H9 (cell line): ENCODE data around the gene GRID1. TPM values are rescaled to one million over a fixed set of nuclear protein-coding genes. Genes with fewer than 3 reads are reported as not detected.

Experiments used
- DNase-seq: peaks from one replicate; pipeline ENCODE4 v3.0.0-alpha.2; 2017
- H2AFZ ChIP-seq: one replicate; pipeline ENCODE4 v1.6.1; 2013; ENCODE audit warnings: mild to moderate bottlenecking, low read length, control low read depth, moderate library complexity
- H2AK5ac ChIP-seq: 2 replicates; pipeline ENCODE4 v1.6.1; 2013; ENCODE audit warnings: low read length, control low read depth, mixed read lengths; ENCODE audit not compliant: insufficient read length
- H2BK120ac ChIP-seq: one replicate; pipeline ENCODE4 v1.6.1; 2013; ENCODE audit warnings: low read depth, mild to moderate bottlenecking, low read length, control low read depth, inconsistent platforms; ENCODE audit not compliant: poor library complexity, severe bottlenecking
- H2BK12ac ChIP-seq: 2 replicates; pipeline ENCODE4 v1.6.1; 2013; ENCODE audit warnings: low read length, control low read depth, mixed read lengths, low read depth; ENCODE audit not compliant: insufficient read length
- H2BK15ac ChIP-seq: 2 replicates; pipeline ENCODE4 v1.6.1; 2013; ENCODE audit warnings: low read depth, low read length, control low read depth
- H2BK20ac ChIP-seq: one replicate; pipeline ENCODE4 v1.6.1; 2013; ENCODE audit warnings: low read depth, mild to moderate bottlenecking, low read length, control low read depth, inconsistent platforms; ENCODE audit not compliant: poor library complexity, severe bottlenecking
- H2BK5ac ChIP-seq: 2 replicates; pipeline ENCODE4 v1.6.1; 2013; ENCODE audit warnings: low read length, control low read depth, mixed read lengths; ENCODE audit not compliant: insufficient read length
- H3K14ac ChIP-seq: 2 replicates; pipeline ENCODE4 v1.6.1; 2013; ENCODE audit warnings: low read length, control low read depth; ENCODE audit not compliant: insufficient read depth
- H3K18ac ChIP-seq: 2 replicates; pipeline ENCODE4 v1.6.1; 2013; ENCODE audit warnings: low read depth, mild to moderate bottlenecking, mixed read lengths, low read length, control low read depth; ENCODE audit not compliant: insufficient read length
- H3K23ac ChIP-seq: 2 replicates; pipeline ENCODE4 v1.6.1; 2013; ENCODE audit warnings: low read length, control low read depth, mixed read lengths, low read depth; ENCODE audit not compliant: insufficient read length
- H3K23me2 ChIP-seq: 2 replicates; pipeline ENCODE4 v1.6.1; 2013; ENCODE audit warnings: low read depth, mild to moderate bottlenecking, mixed read lengths, low read length, control low read depth; ENCODE audit not compliant: insufficient read length, poor library complexity, severe bottlenecking
- H3K27ac ChIP-seq: 2 replicates; pipeline ENCODE4 v1.5.1; 2013; ENCODE audit warnings: low read length, control low read depth, mixed read lengths, low read depth; ENCODE audit not compliant: insufficient read length
- H3K27me3 ChIP-seq: 2 replicates; pipeline ENCODE4 v1.6.1; 2013; ENCODE audit warnings: low read length, control low read depth, inconsistent platforms; ENCODE audit not compliant: insufficient read depth
- H3K4ac ChIP-seq: 2 replicates; pipeline ENCODE4 v1.6.1; 2013; ENCODE audit warnings: low read depth, mild to moderate bottlenecking, control low read depth, inconsistent platforms, low read length, moderate library complexity
- H3K4me1 ChIP-seq: 2 replicates; pipeline ENCODE4 v1.6.1; 2013; ENCODE audit warnings: low read length, control low read depth, inconsistent platforms; ENCODE audit not compliant: insufficient read depth
- H3K4me2 ChIP-seq: 2 replicates; pipeline ENCODE4 v1.6.1; 2013; ENCODE audit warnings: low read length, control low read depth, mixed read lengths; ENCODE audit not compliant: insufficient read length, insufficient read depth
- H3K56ac ChIP-seq: 2 replicates; pipeline ENCODE4 v1.6.1; 2013; ENCODE audit warnings: low read depth, mild to moderate bottlenecking, mixed read lengths, low read length, control low read depth; ENCODE audit not compliant: insufficient read length
- H3K79me1 ChIP-seq: 2 replicates; pipeline ENCODE4 v1.6.1; 2013; ENCODE audit warnings: low read depth, mild to moderate bottlenecking, moderate library complexity, low read length, control low read depth, inconsistent platforms; ENCODE audit not compliant: insufficient read depth, poor library complexity, severe bottlenecking
- H3K79me2 ChIP-seq: 2 replicates; pipeline ENCODE4 v1.6.1; 2013; ENCODE audit warnings: low read length, control low read depth, inconsistent platforms; ENCODE audit not compliant: insufficient read depth
- H3K9ac ChIP-seq: 2 replicates; pipeline ENCODE4 v1.6.1; 2013; ENCODE audit warnings: low read length, control low read depth, mixed read lengths; ENCODE audit not compliant: insufficient read length; ENCODE audit errors: extremely low read depth
- H3K9me3 ChIP-seq: one replicate; pipeline ENCODE4 v1.6.1; 2013; ENCODE audit warnings: low read depth, low read length, inconsistent platforms; ENCODE audit not compliant: control insufficient read depth
- H3T11ph ChIP-seq: one replicate; pipeline ENCODE4 v1.6.1; 2013; ENCODE audit warnings: mild to moderate bottlenecking, low read length, control low read depth, inconsistent platforms
- H4K20me1 ChIP-seq: one replicate; pipeline ENCODE4 v1.6.1; 2013; ENCODE audit not compliant: control insufficient read depth, insufficient read length, insufficient read depth
- H4K5ac ChIP-seq: 2 replicates; pipeline ENCODE4 v1.6.1; 2013; ENCODE audit warnings: low read depth, mild to moderate bottlenecking, mixed read lengths, low read length, control low read depth; ENCODE audit not compliant: insufficient read length
- H4K8ac ChIP-seq: replicated peaks from 2 replicates; pipeline ENCODE4 v1.6.1; 2013; ENCODE audit warnings: low read length, control low read depth, mixed read lengths, low read depth; ENCODE audit not compliant: insufficient read length
- H4K91ac ChIP-seq: 2 replicates; pipeline ENCODE4 v1.6.1; 2013; ENCODE audit warnings: low read depth, mild to moderate bottlenecking, moderate library complexity, mixed read lengths, low read length, control low read depth; ENCODE audit not compliant: insufficient read length
- H3K27ac Mint-ChIP-seq, 3 experiments: 2 replicates in 2 of 3; 3 replicates in 1 of 3; pipeline ENCODE4 v1.8.0; 2020 to 2021; ENCODE audit warnings: mixed read lengths in 3 of 3, mild to moderate bottlenecking in 1 of 3, moderate library complexity in 1 of 3
- H3K27me3 Mint-ChIP-seq: 2 replicates; pipeline ENCODE4 v1.8.0; 2021; ENCODE audit warnings: low read depth, mild to moderate bottlenecking, moderate library complexity, mixed read lengths
- H3K36me3 Mint-ChIP-seq, 3 experiments: 2 replicates in 2 of 3; 3 replicates in 1 of 3; pipeline ENCODE4 v1.8.0; 2020 to 2021; ENCODE audit warnings: low read depth in 3 of 3, mixed read lengths in 3 of 3; ENCODE audit not compliant: insufficient read depth in 1 of 3
- H3K4me1 Mint-ChIP-seq, 2 experiments: 2 replicates each; pipeline ENCODE4 v1.8.0; 2020; ENCODE audit warnings: mixed read lengths in 2 of 2
- H3K4me3 Mint-ChIP-seq, 2 experiments: 2 replicates in 1 of 2; 3 replicates in 1 of 2; pipeline ENCODE4 v1.8.0; 2020 to 2021; ENCODE audit warnings: mild to moderate bottlenecking in 2 of 2, mixed read lengths in 2 of 2, moderate library complexity in 1 of 2
- H3K9me3 Mint-ChIP-seq, 2 experiments: 2 replicates in 1 of 2; 3 replicates in 1 of 2; pipeline ENCODE4 v1.8.0; 2020; ENCODE audit warnings: mild to moderate bottlenecking in 2 of 2, mixed read lengths in 2 of 2, moderate library complexity in 1 of 2
- whole genome bisulfite sequencing: extraction: QIAGEN DNeasy Blood & Tissue Kit; methylation state at CpG from one replicate; pipeline ENCODE4 v1.1.7; 2013; ENCODE audit warnings: missing lambda C conversion rate, low lambda C conversion rate, mixed read lengths; ENCODE audit not compliant: insufficient read length; ENCODE audit errors: extremely low coverage; 5-methylcytosine and 5-hydroxymethylcytosine counted together
- total RNA-seq: library from RNA; stranded (reverse); gene quantifications from 2 replicates; pipeline ENCODE4 v1.2.1, GENCODE V29; 2021
- TF ChIP-seq, protein P1 (sequence below): fragments of 200-600 bp; sonication (generic); conservative IDR thresholded peaks from 3 replicates; pipeline ENCODE4 v1.8.0; 2021; ENCODE audit warnings: antibody characterized with exemption, mild to moderate bottlenecking

The GRID1 gene
- total RNA-seq, 1 experiment from 2014 or later = 0.35 TPM

DNA sequence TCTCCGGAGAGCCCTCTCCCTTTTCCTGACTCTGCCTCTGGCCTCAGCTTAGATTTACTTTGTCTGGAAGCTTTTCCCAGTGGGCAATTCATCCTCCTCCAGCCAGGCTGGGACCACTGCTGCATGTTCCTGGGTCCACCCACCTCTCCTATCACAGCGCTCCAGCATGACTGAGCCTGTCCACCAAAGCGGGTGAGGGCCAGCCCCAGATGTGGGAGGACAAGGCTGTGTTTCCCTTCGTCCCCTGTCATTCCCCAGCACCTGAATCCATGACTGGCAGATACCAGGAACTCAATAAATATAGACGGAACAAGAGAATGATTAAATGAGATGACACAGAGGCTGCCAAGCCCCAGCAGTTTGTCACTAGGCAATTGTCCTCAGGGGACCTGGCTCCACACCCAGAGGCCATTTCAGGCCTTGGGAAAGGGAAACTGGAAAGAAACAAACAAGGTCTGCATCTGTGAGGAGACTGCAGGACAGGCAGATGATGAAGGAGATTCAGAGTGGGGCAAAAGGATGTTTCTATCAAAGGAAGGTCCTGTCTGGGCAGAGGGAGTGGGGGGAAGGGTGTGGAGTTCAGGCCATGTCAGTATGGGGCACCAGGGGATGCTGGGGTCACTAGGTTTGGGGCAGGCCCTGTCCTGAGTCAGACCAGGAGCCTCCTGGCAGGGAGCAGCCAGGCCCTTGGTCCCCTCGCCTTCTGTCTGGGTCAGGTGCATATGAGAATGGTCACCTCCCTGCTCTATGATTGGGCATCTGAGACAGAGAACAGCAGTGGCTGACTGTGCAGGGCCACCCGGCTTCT, 576.4 kb downstream of the GRID1 start:
- Histone ChIP-seq H4K20me1 (no peaks in the 10 kb centered on the region), H3K9ac (no peak overlapping the region), H2BK20ac (no peak overlapping the region), H3K23me2 (no peaks in the 10 kb centered on the region), H4K5ac (no peak overlapping the region), H2BK120ac (no peak overlapping the region), H3K27ac (no peak overlapping the region), H2AFZ (no peak overlapping the region), H3K23ac (no peak overlapping the region), H3K4ac (no peak overlapping the region), H3K27me3 (no peaks in the 10 kb centered on the region), H3K4me1 (no peaks in the 10 kb centered on the region), H3K56ac (no peak overlapping the region), H2AK5ac (no peak overlapping the region), H2BK15ac (no peak overlapping the region), H3K18ac (no peak overlapping the region), H3K4me2 (no peak overlapping the region), H3K79me2 (no peaks in the 10 kb centered on the region), H3K14ac (no peak overlapping the region; the same call in 1 of the 2 replicates), H4K8ac (no peak overlapping the region), H2BK12ac (no peak overlapping the region), H4K91ac (no peak overlapping the region), H2BK5ac (no peak overlapping the region), H3T11ph (no peak overlapping the region), H3K79me1 (no peaks in the 10 kb centered on the region), H3K9me3 (no peaks in the 10 kb centered on the region)
- TF ChIP-seq, protein P1, sequence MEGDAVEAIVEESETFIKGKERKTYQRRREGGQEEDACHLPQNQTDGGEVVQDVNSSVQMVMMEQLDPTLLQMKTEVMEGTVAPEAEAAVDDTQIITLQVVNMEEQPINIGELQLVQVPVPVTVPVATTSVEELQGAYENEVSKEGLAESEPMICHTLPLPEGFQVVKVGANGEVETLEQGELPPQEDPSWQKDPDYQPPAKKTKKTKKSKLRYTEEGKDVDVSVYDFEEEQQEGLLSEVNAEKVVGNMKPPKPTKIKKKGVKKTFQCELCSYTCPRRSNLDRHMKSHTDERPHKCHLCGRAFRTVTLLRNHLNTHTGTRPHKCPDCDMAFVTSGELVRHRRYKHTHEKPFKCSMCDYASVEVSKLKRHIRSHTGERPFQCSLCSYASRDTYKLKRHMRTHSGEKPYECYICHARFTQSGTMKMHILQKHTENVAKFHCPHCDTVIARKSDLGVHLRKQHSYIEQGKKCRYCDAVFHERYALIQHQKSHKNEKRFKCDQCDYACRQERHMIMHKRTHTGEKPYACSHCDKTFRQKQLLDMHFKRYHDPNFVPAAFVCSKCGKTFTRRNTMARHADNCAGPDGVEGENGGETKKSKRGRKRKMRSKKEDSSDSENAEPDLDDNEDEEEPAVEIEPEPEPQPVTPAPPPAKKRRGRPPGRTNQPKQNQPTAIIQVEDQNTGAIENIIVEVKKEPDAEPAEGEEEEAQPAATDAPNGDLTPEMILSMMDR = no peak
- H3K9me3 Mint-ChIP-seq = no peaks in the 10 kb centered on the region
- no peak for DNase-seq
- no peaks in the 10 kb centered on the region; a peak in 1 of 7 replicates for H3K36me3 Mint-ChIP-seq
- no peak overlapping the region; a peak in 1 of 7 replicates for H3K27ac Mint-ChIP-seq
- no peaks in the 10 kb centered on the region; the same call in 1 of the 2 replicates for H3K27me3 Mint-ChIP-seq
- no CpG with 5 or more reads among the region's 7 CpGs for WGBS
- H3K4me3 Mint-ChIP-seq = no peak overlapping the region
- H3K4me1 Mint-ChIP-seq = no peaks in the 10 kb centered on the region; a peak in 1 of 4 replicates
